HCT116 (cell line): Measurements from ENCODE around the gene C2CD2.

Experiments used
- CTCF ChIP-seq, 3 experiments: fragments of 200-600 bp in 1 of 3; sonication (generic) in 1 of 3; IDR thresholded peaks in 2 of 3; conservative IDR thresholded peaks in 1 of 3; 2 replicates each; pipeline ENCODE4 v1.5.1; 2012 to 2017; ENCODE audit warnings: low read depth in 2 of 3, low read length in 2 of 3, antibody characterized with exemption in 1 of 3, borderline replicate concordance in 1 of 3, control low read depth in 1 of 3, mild to moderate bottlenecking in 1 of 3, mixed read lengths in 1 of 3, mixed run types in 1 of 3, moderate library complexity in 1 of 3; ENCODE audit not compliant: insufficient read depth in 1 of 3
- EGR1 ChIP-seq: IDR thresholded peaks from 2 replicates; pipeline ENCODE4 v1.6.1; 2012; ENCODE audit warnings: low read depth
- EZH2 ChIP-seq: fragments of 200-600 bp; sonication (generic); IDR thresholded peaks from 2 replicates; pipeline ENCODE4 v1.6.1; 2017; ENCODE audit warnings: antibody characterized with exemption, mixed run types
- EZH2phosphoT487 ChIP-seq: fragments of 200-600 bp; IDR thresholded peaks from 2 replicates; pipeline ENCODE4 v1.6.1; 2018; ENCODE audit warnings: antibody characterized with exemption, borderline replicate concordance
- POLR2A ChIP-seq: IDR thresholded peaks from 2 replicates; pipeline ENCODE4 v1.7.0; 2011; ENCODE audit warnings: borderline replicate concordance; ENCODE audit not compliant: insufficient read depth, insufficient read length; ENCODE audit errors: extremely low read depth
- POLR2AphosphoS5 ChIP-seq: IDR thresholded peaks from 2 replicates; pipeline ENCODE4 v1.6.1; 2011; ENCODE audit warnings: mild to moderate bottlenecking, low read depth, low read length, moderate library complexity
- RAD21 ChIP-seq: IDR thresholded peaks from 2 replicates; pipeline ENCODE4 v1.6.1; 2012; ENCODE audit warnings: low read depth, mild to moderate bottlenecking
- SP1 ChIP-seq: IDR thresholded peaks from 2 replicates; pipeline ENCODE4 v1.6.1; 2012; ENCODE audit warnings: low read depth
- SRF ChIP-seq: IDR thresholded peaks from 2 replicates; pipeline ENCODE4 v1.6.1; 2012; ENCODE audit warnings: low read depth
- YY1 ChIP-seq: IDR thresholded peaks from 2 replicates; pipeline ENCODE4 v1.6.1; 2011; ENCODE audit warnings: low read length, low read depth, moderate library complexity, mild to moderate bottlenecking; ENCODE audit not compliant: insufficient replicate concordance; ENCODE audit errors: extremely low read depth
- TF ChIP-seq, protein P1 (sequence below): IDR thresholded peaks from 2 replicates; pipeline ENCODE4 v1.6.1; 2012
- TF ChIP-seq, protein P2 (sequence below): IDR thresholded peaks from 2 replicates; pipeline ENCODE4 v1.6.1; 2012; ENCODE audit warnings: low read depth
- TF ChIP-seq, protein P3 (sequence below): IDR thresholded peaks from 2 replicates; pipeline ENCODE4 v1.6.1; 2012

- TF ChIP-seq SP1 (no peak), POLR2AphosphoS5 (no peak), CTCF (IDR thresholded peaks at IDR 0.05 in 2 of 3, conservative IDR thresholded peaks at IDR 0.05 in 1 of 3; ENCODE audit: borderline replicate concordance in 1 of 3, insufficient read depth in 1 of 3, low read depth in 2 of 3, low read length in 2 of 3) (no peak), EZH2phosphoT487 (no peak), EGR1 (no peak), SRF (no peak), POLR2A (no peak), YY1 (no peak), EZH2 (no peak), RAD21 (no peak)
- TF ChIP-seq, protein P1, sequence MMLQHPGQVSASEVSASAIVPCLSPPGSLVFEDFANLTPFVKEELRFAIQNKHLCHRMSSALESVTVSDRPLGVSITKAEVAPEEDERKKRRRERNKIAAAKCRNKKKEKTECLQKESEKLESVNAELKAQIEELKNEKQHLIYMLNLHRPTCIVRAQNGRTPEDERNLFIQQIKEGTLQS = no peak
- TF ChIP-seq, protein P2, sequence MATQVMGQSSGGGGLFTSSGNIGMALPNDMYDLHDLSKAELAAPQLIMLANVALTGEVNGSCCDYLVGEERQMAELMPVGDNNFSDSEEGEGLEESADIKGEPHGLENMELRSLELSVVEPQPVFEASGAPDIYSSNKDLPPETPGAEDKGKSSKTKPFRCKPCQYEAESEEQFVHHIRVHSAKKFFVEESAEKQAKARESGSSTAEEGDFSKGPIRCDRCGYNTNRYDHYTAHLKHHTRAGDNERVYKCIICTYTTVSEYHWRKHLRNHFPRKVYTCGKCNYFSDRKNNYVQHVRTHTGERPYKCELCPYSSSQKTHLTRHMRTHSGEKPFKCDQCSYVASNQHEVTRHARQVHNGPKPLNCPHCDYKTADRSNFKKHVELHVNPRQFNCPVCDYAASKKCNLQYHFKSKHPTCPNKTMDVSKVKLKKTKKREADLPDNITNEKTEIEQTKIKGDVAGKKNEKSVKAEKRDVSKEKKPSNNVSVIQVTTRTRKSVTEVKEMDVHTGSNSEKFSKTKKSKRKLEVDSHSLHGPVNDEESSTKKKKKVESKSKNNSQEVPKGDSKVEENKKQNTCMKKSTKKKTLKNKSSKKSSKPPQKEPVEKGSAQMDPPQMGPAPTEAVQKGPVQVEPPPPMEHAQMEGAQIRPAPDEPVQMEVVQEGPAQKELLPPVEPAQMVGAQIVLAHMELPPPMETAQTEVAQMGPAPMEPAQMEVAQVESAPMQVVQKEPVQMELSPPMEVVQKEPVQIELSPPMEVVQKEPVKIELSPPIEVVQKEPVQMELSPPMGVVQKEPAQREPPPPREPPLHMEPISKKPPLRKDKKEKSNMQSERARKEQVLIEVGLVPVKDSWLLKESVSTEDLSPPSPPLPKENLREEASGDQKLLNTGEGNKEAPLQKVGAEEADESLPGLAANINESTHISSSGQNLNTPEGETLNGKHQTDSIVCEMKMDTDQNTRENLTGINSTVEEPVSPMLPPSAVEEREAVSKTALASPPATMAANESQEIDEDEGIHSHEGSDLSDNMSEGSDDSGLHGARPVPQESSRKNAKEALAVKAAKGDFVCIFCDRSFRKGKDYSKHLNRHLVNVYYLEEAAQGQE = no peak
- TF ChIP-seq, protein P3, sequence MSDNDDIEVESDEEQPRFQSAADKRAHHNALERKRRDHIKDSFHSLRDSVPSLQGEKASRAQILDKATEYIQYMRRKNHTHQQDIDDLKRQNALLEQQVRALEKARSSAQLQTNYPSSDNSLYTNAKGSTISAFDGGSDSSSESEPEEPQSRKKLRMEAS = no peak
Observed at GRCh38 chr21:41859297-41859980, 94.4 kb downstream of the C2CD2 start.
